NCI-H1092 (cell line): ENCODE measurements around the gene SLC25A11.
A peak's percentile ranks its signal among the peaks of the same experiment; 100 is the strongest.

ENCODE experiments used
- DNase-seq: peaks from one replicate; lab custom pipeline; 2025; lab: John Stamatoyannopoulos, UW

The SLC25A11 gene

GRCh38 chr17:4966844-4967538 is 27.1 kb upstream of the SLC25A11 start:
- peak; percentile 95 for DNase-seq

- DNase-seq = no peak
Measured at GRCh38 chr17:4965311-4965986, 25.6 kb upstream of the SLC25A11 start.

GRCh38 chr17:4960279-4960922 is 20.6 kb upstream of the SLC25A11 start:
- DNase-seq = no peak

- DNase-seq = no peak
Measured at GRCh38 chr17:4959261-4959965, 19.6 kb upstream of the SLC25A11 start.

- DNase-seq = no peak
Measured at GRCh38 chr17:4958102-4958501, 18.3 kb upstream of the SLC25A11 start.

GRCh38 chr17:4956493-4957061 is 16.7 kb upstream of the SLC25A11 start:
- no peak for DNase-seq

- no peak for DNase-seq
Measured at GRCh38 chr17:4955091-4955490, 15.2 kb upstream of the SLC25A11 start.

- DNase-seq = no peak
Measured at GRCh38 chr17:4953451-4953961, 13.7 kb upstream of the SLC25A11 start.

GRCh38 chr17:4951486-4951885 is 11.6 kb upstream of the SLC25A11 start:
- no peak for DNase-seq

GRCh38 chr17:4950746-4951204 is 10.9 kb upstream of the SLC25A11 start, which contains the start of gene ENO3:
Gene ENO3 (plus strand): TSS chr17:4951119. CDS start chr17:4951830, 711 bp downstream.
- DNase-seq = peak; percentile 33

GRCh38 chr17:4950075-4950745 is 10.4 kb upstream of the SLC25A11 start:
- DNase-seq = no peak

GRCh38 chr17:4949321-4950074 is 9.7 kb upstream of the SLC25A11 start:
- DNase-seq = no peak

GRCh38 chr17:4948931-4949320 is 9.1 kb upstream of the SLC25A11 start:
- DNase-seq = peak; percentile 54

- peak; percentile 52 for DNase-seq
Measured at GRCh38 chr17:4948166-4948930, 8.5 kb upstream of the SLC25A11 start, which contains the start of gene PFN1. Gene PFN1 (minus strand): TSS chr17:4948530. CDS start chr17:4948394, 136 bp downstream.

GRCh38 chr17:4947411-4948165 is 7.7 kb upstream of the SLC25A11 start:
- DNase-seq = no peak

- no peak for DNase-seq
Measured at GRCh38 chr17:4947010-4947410, 7.2 kb upstream of the SLC25A11 start.

GRCh38 chr17:4946312-4946976 is 6.6 kb upstream of the SLC25A11 start:
- DNase-seq = no peak

GRCh38 chr17:4945944-4946280 is 6.1 kb upstream of the SLC25A11 start:
- no peak for DNase-seq
